Activated CD4-positive, alpha-beta T cell treated with anti-CD3 and anti-CD28 coated beads, Interleukin-2, amount 50 U/mL, for 4 hours (primary cell): ENCODE results near the gene YPEL1.
A peak's percentile ranks its signal among the peaks of the same experiment; 100 is the strongest.
"Not testable (repeated sequence)": the region's sequence is repeated elsewhere in the genome, so short reads cannot be mapped to it uniquely, and the experiment has no call there.

ENCODE experiments used
- DNase-seq, 2 experiments: peaks; one replicate each; pipeline ENCODE4 v3.0.0-alpha.2; 2020

Gene YPEL1

GRCh38 chr22:21681566-21682370 is 53.8 kb downstream of the YPEL1 start:
- DNase-seq: no peak

- no peak for DNase-seq
Measured at GRCh38 chr22:21680830-21681565, 54.6 kb downstream of the YPEL1 start.

GRCh38 chr22:21679383-21679782 is 56.2 kb downstream of the YPEL1 start:
- no peak for DNase-seq

- DNase-seq: not testable (repeated sequence)
Measured at GRCh38 chr22:21678842-21679241, 56.8 kb downstream of the YPEL1 start.

GRCh38 chr22:21677606-21678443 is 57.8 kb downstream of the YPEL1 start:
- no peak for DNase-seq

- DNase-seq: no peak
Measured at GRCh38 chr22:21674638-21675245, 60.9 kb downstream of the YPEL1 start.

- DNase-seq: no peak
Measured at GRCh38 chr22:21673534-21674321, 61.9 kb downstream of the YPEL1 start.

- no peak for DNase-seq
Measured at GRCh38 chr22:21672107-21672629, 63.4 kb downstream of the YPEL1 start.

GRCh38 chr22:21669026-21669425 is 66.6 kb downstream of the YPEL1 start:
- no peak for DNase-seq

- no peak for DNase-seq
Measured at GRCh38 chr22:21666786-21667185, 68.8 kb downstream of the YPEL1 start.

- no peak for DNase-seq
Measured at GRCh38 chr22:21665047-21665851, 70.3 kb downstream of the YPEL1 start.

- DNase-seq: no peak
Measured at GRCh38 chr22:21663738-21664137, 71.9 kb downstream of the YPEL1 start.

GRCh38 chr22:21661991-21662390 is 73.6 kb downstream of the YPEL1 start:
- no peak for DNase-seq

- DNase-seq: no peak
Measured at GRCh38 chr22:21660904-21661303, 74.7 kb downstream of the YPEL1 start.

GRCh38 chr22:21659864-21660525 is 75.6 kb downstream of the YPEL1 start:
- DNase-seq: no peak

- DNase-seq: peak; percentile 58 to 60
Measured at GRCh38 chr22:21657360-21658032, 78.1 kb downstream of the YPEL1 start.

GRCh38 chr22:21657020-21657359 is 78.6 kb downstream of the YPEL1 start:
- DNase-seq: no peak

GRCh38 chr22:21652547-21653545 is 82.7 kb downstream of the YPEL1 start:
- DNase-seq: no peak
